Lower leg skin (tissue), 3 donors: ENCODE measurements around the gene ELFN2.

ENCODE experiments used
- POLR2A ChIP-seq, 2 donors: fragments of 450-650 bp; IDR thresholded peaks; one replicate each; pipeline ENCODE4 v1.6.1; 2016 to 2017; ENCODE audit warnings: antibody characterized with exemption in 2 of 2, mild to moderate bottlenecking in 1 of 2, moderate library complexity in 1 of 2
- TF ChIP-seq, protein P1 (sequence below), 3 donors: fragments of 450-650 bp; IDR thresholded peaks; one replicate each; pipeline ENCODE4 v1.5.1; 2016; ENCODE audit warnings: antibody characterized with exemption in 3 of 3, mild to moderate bottlenecking in 3 of 3, moderate library complexity in 2 of 3

- TF ChIP-seq, protein P1, sequence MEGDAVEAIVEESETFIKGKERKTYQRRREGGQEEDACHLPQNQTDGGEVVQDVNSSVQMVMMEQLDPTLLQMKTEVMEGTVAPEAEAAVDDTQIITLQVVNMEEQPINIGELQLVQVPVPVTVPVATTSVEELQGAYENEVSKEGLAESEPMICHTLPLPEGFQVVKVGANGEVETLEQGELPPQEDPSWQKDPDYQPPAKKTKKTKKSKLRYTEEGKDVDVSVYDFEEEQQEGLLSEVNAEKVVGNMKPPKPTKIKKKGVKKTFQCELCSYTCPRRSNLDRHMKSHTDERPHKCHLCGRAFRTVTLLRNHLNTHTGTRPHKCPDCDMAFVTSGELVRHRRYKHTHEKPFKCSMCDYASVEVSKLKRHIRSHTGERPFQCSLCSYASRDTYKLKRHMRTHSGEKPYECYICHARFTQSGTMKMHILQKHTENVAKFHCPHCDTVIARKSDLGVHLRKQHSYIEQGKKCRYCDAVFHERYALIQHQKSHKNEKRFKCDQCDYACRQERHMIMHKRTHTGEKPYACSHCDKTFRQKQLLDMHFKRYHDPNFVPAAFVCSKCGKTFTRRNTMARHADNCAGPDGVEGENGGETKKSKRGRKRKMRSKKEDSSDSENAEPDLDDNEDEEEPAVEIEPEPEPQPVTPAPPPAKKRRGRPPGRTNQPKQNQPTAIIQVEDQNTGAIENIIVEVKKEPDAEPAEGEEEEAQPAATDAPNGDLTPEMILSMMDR (IDR thresholded peaks at IDR 0.05) = no peak
- no peak for TF ChIP-seq POLR2A (IDR thresholded peaks at IDR 0.05)
Observed at GRCh38 chr22:37335806-37336199, 91.5 kb downstream of the ELFN2 start.
